GM18508 (cell line): ENCODE results near the gene SAPCD2.

Experiments used
- ATAC-seq: cut with Tn5 transposase; IDR thresholded peaks from one replicate; pipeline ENCODE4 v1.9.1; 2021; ENCODE audit warnings: moderate number of reproducible peaks; ENCODE audit not compliant: insufficient read depth, unreplicated experiment

Gene SAPCD2

DNA sequence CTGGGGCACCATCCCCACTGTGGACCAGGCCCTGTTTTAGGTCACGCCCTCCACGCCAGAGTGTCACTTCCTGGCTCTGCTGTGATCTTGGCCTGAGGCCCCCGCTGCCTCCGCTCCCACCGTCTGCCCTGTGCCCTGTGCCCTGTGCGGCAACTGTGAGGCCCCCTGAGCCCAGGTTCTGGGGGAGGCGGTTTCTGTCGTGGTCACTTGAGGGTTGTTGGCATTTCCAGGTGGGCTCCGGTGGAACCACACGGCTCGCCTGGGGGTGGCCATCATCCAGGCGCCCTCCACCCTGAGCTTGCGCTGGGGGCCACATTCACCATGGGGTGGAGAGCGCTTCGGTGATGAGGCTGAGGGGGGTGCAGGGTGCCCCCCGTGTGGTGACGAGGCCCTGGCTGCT is 37.6 kb upstream of the SAPCD2 start:
- no peak for ATAC-seq

DNA sequence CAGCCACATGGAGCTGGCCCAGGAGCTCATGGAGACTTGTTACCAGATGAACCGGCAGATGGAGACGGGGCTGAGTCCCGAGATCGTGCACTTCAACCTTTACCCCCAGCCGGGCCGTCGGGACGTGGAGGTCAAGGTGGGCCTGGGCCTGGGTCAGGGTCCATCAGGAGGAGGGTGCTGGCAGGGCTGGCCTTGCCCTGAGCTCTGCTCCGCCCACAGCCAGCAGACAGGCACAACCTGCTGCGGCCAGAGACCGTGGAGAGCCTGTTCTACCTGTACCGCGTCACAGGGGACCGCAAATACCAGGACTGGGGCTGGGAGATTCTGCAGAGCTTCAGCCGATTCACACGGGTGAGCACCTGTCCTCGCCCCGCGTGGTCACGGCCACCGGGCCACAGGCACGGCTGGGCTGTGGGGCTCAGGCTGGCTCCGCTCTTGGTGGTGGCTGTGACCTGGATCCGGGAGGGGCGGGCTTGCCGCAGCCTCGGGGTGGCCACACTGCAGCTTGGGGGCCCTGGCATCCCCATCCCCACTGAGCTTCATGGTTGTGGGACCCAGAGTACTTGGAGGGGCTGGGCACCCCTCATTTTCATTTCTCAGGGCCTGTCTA is 37.1 kb upstream of the SAPCD2 start:
- ATAC-seq = no peak

DNA sequence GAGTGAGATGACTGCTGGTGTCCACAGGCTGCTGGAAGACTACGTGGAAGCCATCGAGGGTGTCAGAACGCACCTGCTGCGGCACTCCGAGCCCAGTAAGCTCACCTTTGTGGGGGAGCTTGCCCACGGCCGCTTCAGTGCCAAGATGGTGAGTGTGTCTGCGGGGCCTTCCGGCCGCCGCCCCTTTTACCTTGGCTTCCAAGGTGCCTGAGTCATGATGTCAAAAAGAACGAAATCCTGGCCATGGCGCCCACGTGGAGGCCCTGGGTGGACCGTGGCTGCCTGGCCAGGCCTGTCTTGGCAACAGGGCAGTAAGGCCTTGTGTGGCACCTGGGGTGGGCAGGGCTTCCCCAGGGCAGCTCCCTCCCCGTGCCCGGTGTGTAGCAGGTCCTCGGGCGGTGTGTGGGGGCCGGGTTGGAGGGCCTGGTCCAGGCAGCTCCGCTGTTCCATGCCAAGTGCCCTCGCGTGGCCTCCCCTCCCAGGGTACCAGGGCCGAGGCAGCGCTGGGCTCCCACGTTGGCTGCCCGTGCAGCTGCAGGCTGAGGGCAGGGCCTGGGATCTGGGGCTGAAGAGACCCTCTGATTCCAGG is 36.4 kb upstream of the SAPCD2 start:
- no peak for ATAC-seq

DNA sequence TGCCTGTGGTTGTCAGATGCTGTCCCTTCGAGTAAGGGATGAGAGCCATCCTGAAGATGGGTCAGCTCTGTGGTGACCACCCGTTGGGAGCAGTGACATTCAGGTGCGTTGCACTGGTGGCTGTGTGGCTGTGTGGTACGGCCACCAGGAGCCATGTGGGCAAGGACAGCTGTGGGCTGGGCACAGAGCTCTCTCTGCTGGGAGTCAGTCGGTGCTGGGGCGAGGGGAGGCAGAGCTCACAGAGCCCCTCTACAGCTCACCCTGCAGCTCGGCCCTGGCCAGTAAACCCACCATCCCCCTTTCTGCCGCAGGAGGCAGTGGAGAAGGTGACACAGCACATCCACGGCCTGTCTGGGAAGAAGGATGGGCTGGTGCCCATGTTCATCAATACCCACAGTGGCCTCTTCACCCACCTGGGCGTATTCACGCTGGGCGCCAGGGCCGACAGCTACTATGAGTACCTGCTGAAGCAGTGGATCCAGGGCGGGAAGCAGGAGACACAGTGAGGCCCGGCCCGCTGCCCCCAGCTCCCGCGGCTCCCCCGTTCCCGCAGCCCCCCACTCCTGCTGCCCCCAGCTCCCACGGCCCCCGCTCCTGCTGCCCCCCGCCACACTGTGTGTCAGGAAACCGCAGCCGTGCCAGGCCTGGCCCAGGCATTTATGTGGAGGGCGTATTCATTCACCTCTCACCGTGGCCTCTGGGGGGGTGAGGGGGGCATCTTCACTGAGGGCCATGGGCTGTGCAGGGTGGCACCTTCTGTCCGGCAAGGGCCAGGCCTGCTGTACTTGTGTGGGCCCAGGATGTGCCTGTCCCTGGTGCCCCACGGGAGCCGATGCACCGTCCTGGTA is 35.7 kb upstream of the SAPCD2 start:
- no peak for ATAC-seq

DNA sequence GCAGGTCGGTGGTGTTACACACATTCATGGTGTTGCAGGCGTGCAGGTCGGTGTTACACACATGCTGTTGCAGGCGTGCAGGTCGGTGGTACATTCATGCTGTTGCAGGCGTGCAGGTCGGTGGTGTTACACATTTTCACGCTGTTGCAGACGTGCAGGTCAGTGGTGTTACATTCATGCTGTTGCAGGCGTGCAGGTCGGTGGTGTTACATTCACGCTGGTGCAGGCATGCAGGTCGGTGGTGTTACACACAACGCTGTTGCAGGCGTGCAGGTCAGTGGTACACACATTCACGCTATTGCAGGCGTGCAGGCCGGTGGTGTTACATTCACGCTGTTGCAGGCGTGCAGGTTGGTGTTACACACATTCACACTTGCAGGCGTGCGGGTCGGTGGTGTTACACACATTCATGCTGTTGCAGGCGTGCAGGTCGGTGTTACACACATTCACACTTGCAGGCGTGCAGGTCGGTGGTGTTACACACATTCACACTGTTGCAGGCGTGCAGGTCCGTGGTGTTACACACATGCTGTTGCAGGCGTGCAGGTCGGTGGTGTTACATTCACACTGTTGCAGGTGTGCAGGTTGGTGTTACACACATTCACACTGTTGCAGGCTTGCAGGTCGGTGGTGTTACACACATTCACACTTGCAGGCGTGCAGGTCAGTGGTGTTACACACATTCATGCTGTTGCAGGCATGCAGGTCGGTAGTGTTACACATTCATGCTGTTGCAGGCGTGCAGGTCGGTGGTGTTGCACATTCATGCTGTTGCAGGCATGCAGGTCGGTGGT is 33.0 kb upstream of the SAPCD2 start:
- no peak for ATAC-seq

DNA sequence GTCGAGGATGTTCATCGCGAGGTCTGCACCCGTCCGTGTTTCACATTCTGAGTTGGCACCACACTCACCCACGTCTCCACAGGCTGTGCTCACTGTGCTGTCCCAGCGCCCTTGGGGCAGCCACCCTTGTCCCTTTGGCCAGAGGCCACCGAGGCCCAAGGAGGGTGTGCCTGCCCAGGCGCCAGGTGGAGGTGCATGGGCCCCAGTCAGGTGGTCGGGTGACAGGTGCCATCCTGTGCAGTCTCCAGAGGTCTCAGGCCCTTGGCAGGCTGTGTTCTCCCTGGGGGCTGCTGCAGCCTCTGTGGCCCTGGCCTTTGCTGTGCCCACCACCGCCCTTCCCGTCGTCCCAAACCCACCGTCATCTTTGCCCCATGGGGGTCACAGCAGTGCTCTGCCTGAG is 28.9 kb upstream of the SAPCD2 start:
- no peak for ATAC-seq

DNA sequence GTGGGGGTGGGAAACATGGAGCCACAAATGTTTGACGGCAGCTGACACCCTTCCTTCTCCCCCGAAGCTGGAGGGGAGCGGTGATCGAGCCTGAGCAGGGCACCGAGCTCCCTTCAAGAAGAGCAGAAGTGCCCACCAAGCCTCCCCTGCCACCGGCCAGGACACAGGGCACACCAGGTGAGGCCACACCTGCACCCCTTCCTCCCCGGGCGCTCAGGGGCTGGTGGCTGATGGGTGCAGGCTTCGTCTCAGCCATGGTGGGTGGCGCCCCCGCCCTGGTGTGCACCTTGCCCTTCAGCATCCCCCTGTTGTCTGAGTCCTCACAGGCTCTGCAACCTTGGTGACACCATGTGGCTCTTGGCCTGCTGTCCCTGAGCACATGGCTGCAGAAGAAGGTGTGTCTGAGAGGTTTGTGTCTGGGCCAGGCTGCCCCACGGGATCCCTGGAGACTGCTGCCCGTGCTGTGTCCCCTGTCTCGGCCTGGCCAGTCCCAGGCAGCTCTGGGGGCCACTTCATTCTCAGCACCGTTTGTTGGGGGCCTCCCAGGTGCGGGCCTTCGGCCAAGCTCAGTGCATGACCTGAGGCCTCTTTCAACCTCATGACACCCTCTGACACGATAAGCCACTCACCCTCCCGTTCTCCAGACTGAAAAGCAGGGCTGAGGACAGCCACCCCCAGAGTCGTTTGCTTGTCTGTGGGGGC is 27.6 kb upstream of the SAPCD2 start:
- no peak for ATAC-seq

DNA sequence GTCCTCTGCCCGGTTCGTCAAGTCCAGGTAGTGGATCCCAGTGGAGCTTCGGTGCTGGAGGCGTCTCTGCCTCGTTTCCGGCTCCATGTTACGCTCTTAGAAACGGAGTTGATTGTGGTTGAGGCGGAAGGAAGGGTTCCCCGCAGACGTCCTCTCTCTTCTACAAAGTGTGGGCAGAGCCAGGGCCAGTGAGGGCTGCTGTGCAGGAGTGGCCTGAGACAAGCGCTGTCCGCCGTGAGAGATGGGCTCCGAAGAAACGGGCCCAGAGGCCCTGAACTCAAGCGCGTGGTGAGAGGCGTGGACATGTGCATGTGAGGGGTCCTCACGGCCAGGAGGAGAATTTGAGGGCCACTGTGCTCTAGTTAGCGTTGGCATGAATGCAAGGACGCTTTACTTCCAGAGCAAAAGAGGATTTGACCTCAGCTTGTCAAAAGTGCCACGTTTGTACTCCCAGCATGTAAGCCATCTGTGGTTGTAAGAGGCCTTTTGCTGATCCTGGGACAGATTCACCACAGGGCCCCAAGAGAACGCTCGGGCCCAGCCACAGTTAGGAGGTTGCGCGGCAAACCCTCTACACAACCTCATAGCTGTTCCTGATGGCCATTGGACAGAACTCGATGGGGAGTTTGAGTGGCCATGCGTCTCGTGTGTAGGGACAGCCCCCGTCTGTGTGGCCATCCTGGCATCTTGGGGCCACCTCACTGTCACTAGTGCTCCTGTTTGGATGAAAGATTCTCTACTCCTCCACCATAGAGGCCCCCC is 26.6 kb upstream of the SAPCD2 start:
- no peak for ATAC-seq

DNA sequence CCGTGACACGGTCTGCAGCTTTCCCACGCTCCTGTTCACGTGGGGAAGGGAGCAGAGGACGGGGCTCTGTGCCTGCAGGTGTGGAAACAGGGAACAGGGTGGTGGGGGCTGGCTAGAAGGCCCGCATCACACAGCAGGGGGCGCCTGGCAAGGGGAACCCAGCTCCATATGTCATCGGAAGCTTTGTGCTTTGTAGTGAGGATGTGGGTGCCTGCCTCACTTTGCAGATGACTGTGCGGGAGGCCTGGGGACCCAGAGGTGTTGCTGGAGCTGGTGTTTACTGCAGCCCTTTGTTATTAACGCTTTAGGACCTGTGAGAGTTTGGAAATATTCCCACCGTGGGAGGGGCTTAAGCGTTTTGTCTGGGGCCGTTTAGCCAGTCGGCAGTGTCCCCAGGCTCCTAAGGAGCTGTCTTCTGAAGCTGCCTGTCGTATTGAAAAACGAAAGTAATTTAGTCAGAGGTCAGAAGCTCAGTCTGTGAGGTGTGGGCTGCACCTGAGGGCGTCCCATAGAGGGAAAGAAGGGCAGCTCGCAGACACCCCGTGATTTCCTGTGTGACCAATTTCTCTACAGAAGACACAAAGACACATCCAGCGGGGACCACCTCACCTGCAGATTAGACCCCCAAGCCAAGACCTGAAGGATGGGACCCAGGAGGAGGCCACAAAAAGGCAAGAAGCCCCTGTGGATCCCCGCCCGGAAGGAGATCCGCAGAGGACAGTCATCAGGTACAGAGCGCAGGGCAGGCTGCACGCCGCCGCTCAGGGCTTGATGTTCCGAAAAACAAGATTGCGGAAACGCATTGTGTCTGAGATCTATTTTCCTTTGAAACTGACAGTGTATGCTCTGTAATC is 25.5 kb upstream of the SAPCD2 start:
- ATAC-seq = peak; percentile 48

DNA sequence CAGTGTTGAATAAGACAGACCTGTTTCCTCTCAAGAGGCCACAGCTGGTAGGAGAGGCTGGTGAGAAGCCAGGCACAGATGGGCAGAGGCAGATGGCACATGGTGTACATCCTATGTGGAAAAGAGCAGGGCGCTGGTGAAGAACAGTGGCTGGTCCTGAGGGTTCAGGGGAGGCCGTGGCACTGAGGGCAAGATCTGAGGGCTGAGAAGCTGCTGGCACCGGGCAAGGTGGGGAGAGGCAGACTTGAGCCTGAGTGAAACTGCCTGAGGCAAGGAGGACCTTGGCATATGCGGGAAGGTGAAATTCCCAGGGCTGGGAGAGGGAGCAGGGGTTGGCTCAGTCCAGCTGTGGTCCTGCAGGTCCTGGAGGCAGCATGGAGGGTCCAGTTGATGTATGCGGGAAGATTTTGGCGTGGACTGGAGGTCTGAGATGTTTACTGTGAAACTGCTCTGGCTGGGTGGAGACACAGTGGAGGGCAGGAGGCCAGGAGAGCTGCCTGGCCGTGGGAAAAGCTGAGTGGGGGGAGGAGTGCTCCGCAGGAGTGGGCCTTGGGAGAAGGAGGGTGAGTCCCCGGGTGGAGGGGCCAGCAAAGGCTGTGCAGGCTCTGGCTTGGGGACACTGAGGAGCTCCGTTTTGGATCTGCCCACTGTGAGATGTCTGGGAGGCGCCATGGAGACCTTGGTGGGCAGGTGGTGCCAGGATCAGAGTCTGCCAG is 19.0 kb upstream of the SAPCD2 start:
- no peak for ATAC-seq

DNA sequence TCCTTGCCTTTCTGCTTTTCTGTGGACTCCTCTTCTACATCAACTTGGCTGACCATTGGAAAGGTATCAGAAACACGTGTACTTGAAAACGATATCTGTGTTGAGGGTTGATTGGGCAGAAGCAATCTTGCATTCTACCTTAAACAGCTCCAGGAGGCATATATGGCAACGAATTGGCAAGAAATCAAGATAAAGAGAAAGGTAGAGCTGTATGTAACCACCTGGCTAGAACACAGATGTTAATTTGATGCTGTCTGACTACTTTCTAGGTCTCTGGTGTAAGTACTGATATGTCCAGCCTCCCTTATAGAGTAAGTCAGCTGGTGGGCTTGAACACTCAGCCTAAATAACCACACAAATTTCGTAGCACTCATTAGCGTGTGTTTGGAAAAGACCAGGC is 17.8 kb upstream of the SAPCD2 start:
- no peak for ATAC-seq

DNA sequence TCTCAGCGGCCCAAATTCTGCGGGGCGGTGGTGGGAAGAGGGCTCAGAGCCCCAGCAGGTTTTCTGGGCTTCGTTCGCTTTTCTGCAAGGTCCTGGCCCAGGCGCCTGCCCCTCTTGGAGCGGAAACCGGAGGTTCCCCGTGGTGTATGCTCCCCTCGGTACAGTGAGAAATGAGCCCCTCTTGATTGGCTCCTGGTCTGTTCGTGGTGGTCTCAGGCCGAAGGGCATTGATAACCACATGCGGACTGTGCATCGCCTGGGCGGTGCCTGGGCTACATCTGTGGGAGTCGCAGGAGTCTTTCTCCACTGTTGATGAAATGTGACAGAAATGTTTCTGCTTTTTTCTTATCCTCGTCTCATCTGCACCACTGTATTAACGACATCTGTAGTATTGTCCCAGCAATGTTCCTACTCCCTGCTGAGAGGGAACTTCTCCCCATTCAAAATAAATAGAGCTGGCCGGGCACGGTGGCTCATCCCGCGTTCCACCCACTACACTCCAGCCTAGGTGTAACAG is 17.1 kb upstream of the SAPCD2 start:
- no peak for ATAC-seq

DNA sequence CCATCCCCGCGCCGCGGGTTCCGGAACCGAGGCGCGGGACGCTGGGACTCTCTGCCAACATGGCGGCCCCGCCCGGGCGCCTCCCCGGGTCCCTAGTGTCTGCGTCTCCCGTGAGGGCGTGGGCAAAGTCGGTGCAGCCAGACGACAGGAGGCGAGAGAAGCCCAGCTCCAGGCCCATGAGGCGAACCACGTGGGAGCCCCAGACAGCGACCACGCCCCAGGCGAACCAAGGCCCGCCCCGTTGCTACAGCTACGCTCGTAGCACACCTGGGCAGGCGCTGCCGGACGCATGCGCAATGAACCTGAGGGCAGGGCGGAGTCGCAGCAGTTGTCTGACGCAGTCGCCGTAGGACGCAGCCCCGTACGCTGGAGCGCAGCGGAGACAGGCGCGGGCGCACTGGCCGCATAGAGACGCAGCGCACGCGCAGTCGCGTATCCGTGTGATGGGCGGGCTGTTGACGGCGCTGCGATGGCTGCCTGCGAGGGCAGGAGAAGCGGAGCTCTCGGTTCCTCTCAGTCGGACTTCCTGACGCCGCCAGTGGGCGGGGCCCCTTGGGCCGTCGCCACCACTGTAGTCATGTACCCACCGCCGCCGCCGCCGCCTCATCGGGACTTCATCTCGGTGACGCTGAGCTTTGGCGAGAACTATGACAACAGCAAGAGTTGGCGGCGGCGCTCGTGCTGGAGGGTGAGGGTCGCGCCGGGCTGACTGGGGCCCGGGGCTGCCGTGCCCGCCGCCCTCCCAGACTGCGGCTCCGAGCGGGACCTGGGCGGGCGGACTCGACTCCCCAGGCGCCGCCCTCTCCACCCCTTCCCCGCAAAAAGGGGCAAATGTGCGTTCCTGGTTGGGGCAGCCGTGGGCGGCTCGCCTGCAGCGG is 16.4 kb upstream of the SAPCD2 start, which contains the start of gene MAN1B1:
TSS of gene MAN1B1 (plus strand) at position 455 of the 878 bp plus-strand sequence. CDS start at position 470, 15 bp downstream.
- peak; percentile 68 for ATAC-seq

DNA sequence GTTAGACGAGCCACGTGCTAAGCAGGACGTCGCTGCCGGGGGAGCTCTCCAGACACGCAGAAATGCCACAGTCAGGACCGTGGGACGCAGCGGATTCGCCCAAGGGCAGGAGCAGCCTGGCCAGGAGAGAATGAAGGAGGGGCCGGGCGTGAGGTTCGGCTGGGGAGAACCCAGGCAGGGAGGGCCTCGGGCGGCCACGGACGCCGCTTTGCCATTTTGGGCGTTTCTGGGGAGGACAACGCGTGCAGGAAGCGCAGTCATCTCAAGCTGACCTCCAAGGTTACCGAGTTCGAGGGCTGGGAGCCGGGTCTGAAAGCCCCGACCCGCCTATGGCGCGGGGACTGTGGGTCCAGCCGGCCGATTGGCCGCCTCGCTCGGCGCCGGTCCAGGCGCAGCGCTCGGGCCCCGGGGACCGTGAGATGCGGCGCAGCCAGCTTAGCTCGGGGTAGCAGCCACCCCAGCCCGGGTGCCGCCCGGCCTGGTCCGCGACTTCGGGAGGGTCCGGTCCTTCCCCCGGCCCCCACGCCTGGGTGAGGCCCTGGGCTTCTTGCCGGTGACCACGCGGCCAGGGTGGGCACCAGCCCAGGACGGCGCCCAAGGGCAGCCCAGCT is 15.7 kb upstream of the SAPCD2 start:
- no peak for ATAC-seq

DNA sequence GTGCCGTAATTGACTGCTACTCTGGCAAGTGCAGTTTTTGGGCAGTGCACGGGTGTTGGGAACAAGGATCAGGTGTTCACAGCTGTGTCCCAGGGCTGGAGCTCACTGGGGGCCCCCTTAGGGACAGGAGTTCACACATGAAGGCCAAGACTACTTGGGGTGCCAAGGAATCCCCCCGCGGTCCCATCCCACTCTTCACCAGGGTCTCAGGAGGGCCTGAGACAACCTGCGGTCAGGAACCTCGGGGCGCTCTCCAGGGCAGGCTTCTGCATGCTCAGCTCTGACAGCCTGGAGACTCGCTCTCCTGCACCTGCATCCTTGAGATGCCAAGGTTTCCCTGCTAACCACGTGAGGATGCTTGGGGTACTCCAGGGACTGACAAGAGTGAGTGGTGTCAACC is 14.2 kb upstream of the SAPCD2 start:
- ATAC-seq = no peak

DNA sequence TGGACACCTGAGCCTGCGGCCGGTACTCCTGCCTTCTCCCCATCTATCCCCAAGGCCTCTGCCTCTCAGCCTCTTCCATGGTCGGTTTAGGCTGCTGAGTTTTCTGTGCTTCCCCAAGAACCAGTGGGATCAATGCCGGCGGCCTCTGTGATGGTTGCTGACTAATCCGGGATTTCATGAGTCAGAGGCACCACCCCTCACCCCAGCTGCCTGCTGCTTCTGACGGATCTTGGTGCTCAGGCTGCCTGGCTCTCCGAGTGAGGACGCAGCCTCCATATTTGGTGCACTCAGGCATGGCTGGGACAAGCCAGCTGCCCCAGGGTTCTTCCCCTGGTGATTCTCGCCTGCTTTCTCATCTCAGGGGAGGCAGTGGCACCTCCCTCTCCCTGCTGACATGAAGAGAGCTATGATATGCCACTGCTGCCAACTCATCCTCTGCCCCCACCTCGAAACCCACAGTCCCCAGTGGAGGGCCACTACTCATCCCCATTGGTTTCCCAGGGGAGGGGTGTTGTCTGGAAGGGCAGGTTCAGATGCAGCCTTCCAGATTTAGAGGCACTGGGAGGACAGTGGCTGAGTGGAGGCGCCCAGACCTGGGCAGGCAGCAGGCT is 13.1 kb upstream of the SAPCD2 start:
- ATAC-seq = no peak
